ENCODE results near the gene CCNJL. TPM values are rescaled to one million over a fixed set of nuclear protein-coding genes. Genes with fewer than 3 reads are reported as not detected.

CCNJL gene
- total RNA-seq, 1 experiment from 2014 or later = 33.9 TPM

- no peak overlapping the region for H3K27ac ChIP-seq
- H4K20me1 ChIP-seq (ENCODE audit: insufficient read depth) = no peaks in the 10 kb centered on the region
- BruUV-seq (replicated peaks) = no TSS peak
- H3K27me3 ChIP-seq (ENCODE audit: insufficient read depth, low read depth) = no peaks in the 10 kb centered on the region
- no peaks in the 10 kb centered on the region for H3K36me3 ChIP-seq (ENCODE audit: low read depth)
- DNase-seq = no peak
- H3K9me2 ChIP-seq (ENCODE audit: insufficient read depth) = no peaks in the 10 kb centered on the region
- H3K4me2 ChIP-seq = no peak overlapping the region
- H3K4me3 ChIP-seq = no peak overlapping the region
- no peak for TF ChIP-seq CTCF (conservative IDR thresholded peaks at IDR 0.05)
- TF ChIP-seq EZH2 (IDR thresholded peaks at IDR 0.05; ENCODE audit: low read depth) = no peak
- intact Hi-C loops (cut with micrococcal nuclease; ENCODE audit: unreplicated experiment) = no loop called here
- H3K79me2 ChIP-seq (ENCODE audit: low read depth) = no peaks in the 10 kb centered on the region
- CTCF ChIA-PET = interaction anchor here (0.6 to 2.3 kb wide), 4 partner anchors 39 to 102 kb away, joined by 3 to 6 read pairs (median 4); no protein-coding TSS in a partner anchor
- no peaks in the 10 kb centered on the region for H3K4me1 ChIP-seq (replicated peaks; ENCODE audit: insufficient read depth)
- no peaks in the 10 kb centered on the region for H3F3A ChIP-seq (ENCODE audit: insufficient read depth, low read depth)
- no peaks in the 10 kb centered on the region for H3K9me3 ChIP-seq (ENCODE audit: insufficient read depth, low read depth)
- H2AFZ ChIP-seq = no peak overlapping the region
- POLR2A ChIA-PET (ENCODE audit: unreplicated experiment) = interaction anchor here (0.6 kb wide), 2 partner anchors 77 to 99 kb away, joined by 5 to 12 read pairs; no protein-coding TSS in a partner anchor
These were observed 70.2 kb downstream of the CCNJL start for GRCh38 chr5:160242145-160242544.

- no peaks in the 10 kb centered on the region for H4K20me1 ChIP-seq (ENCODE audit: insufficient read depth)
- no peak overlapping the region for H3K4me2 ChIP-seq
- H3K27ac ChIP-seq = no peak overlapping the region
- intact Hi-C loops (cut with micrococcal nuclease; ENCODE audit: unreplicated experiment) = no loop called here
- H3K4me3 ChIP-seq = no peak overlapping the region
- POLR2A ChIA-PET (ENCODE audit: unreplicated experiment) = interaction anchor here (0.6 kb wide), 1 partner anchor 105 kb away, joined by 3 read pairs; no protein-coding TSS in a partner anchor
- H3K9me2 ChIP-seq (ENCODE audit: insufficient read depth) = no peaks in the 10 kb centered on the region
- H3F3A ChIP-seq (ENCODE audit: insufficient read depth, low read depth) = no peaks in the 10 kb centered on the region
- TF ChIP-seq EZH2 (IDR thresholded peaks at IDR 0.05; ENCODE audit: low read depth) = no peak
- TF ChIP-seq CTCF (conservative IDR thresholded peaks at IDR 0.05) = no peak
- H3K36me3 ChIP-seq (ENCODE audit: low read depth) = no peaks in the 10 kb centered on the region
- H2AFZ ChIP-seq = no peak overlapping the region
- no peaks in the 10 kb centered on the region for H3K79me2 ChIP-seq (ENCODE audit: low read depth)
- no peaks in the 10 kb centered on the region for H3K9me3 ChIP-seq (ENCODE audit: insufficient read depth, low read depth)
- BruUV-seq (replicated peaks) = no TSS peak
- DNase-seq = no peak
- H3K27me3 ChIP-seq (ENCODE audit: insufficient read depth, low read depth) = no peaks in the 10 kb centered on the region
- CTCF ChIA-PET = interaction anchor here (1.1 kb wide), 1 partner anchor 219 kb away, joined by 3 read pairs; no protein-coding TSS in a partner anchor
- H3K4me1 ChIP-seq (replicated peaks; ENCODE audit: insufficient read depth) = no peaks in the 10 kb centered on the region
These were observed 72.0 kb downstream of the CCNJL start for GRCh38 chr5:160240350-160240749.

- H4K20me1 ChIP-seq (ENCODE audit: insufficient read depth) = no peaks in the 10 kb centered on the region
- CTCF ChIA-PET = no interaction called here
- TF ChIP-seq EZH2 (IDR thresholded peaks at IDR 0.05; ENCODE audit: low read depth) (no peak), CTCF (conservative IDR thresholded peaks at IDR 0.05) (no peak)
- H3K4me2 ChIP-seq = no peak overlapping the region
- no peaks in the 10 kb centered on the region for H3K79me2 ChIP-seq (ENCODE audit: low read depth)
- H3K27ac ChIP-seq = no peak overlapping the region
- H3K4me1 ChIP-seq (replicated peaks; ENCODE audit: insufficient read depth) = no peaks in the 10 kb centered on the region
- no peak for DNase-seq
- POLR2A ChIA-PET (ENCODE audit: unreplicated experiment) = no interaction called here
- no peaks in the 10 kb centered on the region for H3F3A ChIP-seq (ENCODE audit: insufficient read depth, low read depth)
- no peaks in the 10 kb centered on the region for H3K27me3 ChIP-seq (ENCODE audit: insufficient read depth, low read depth)
- BruUV-seq (replicated peaks) = no TSS peak
- H3K36me3 ChIP-seq (ENCODE audit: low read depth) = no peaks in the 10 kb centered on the region
- H3K9me2 ChIP-seq (ENCODE audit: insufficient read depth) = no peaks in the 10 kb centered on the region
- no peak overlapping the region for H2AFZ ChIP-seq
- no peaks in the 10 kb centered on the region for H3K9me3 ChIP-seq (ENCODE audit: insufficient read depth, low read depth)
- intact Hi-C loops (cut with micrococcal nuclease; ENCODE audit: unreplicated experiment) = no loop called here
- no peak overlapping the region for H3K4me3 ChIP-seq
These were observed 74.7 kb downstream of the CCNJL start for GRCh38 chr5:160237571-160238093.

All from PC-9 (cell line).